Chondrocyte (in vitro differentiated cells): ENCODE results near the gene CYSRT1. TPM values are rescaled to one million over a fixed set of nuclear protein-coding genes. Genes with fewer than 3 reads are reported as not detected.
"Not testable (repeated sequence)": the region's sequence is repeated elsewhere in the genome, so short reads cannot be mapped to it uniquely, and the experiment has no call there.

Source experiments
- DNase-seq: peaks from one replicate; pipeline ENCODE4 v3.0.0; 2021; ENCODE audit warnings: mixed read lengths, low spot score
- H3K27ac Mint-ChIP-seq: one replicate; pipeline ENCODE4 v1.8.0; 2021; ENCODE audit warnings: mild to moderate bottlenecking, moderate library complexity, mixed read lengths; ENCODE audit not compliant: unreplicated experiment
- H3K27me3 Mint-ChIP-seq: 2 replicates; pipeline ENCODE4 v1.8.0; 2021; ENCODE audit warnings: low read depth, mixed read lengths
- H3K36me3 Mint-ChIP-seq: 2 replicates; pipeline ENCODE4 v1.8.0; 2021; ENCODE audit warnings: low read depth, mixed read lengths
- H3K4me1 Mint-ChIP-seq: 2 replicates; pipeline ENCODE4 v1.8.0; 2021; ENCODE audit warnings: low read depth, mild to moderate bottlenecking, mixed read lengths
- H3K4me3 Mint-ChIP-seq: one replicate; pipeline ENCODE4 v1.8.0; 2021; ENCODE audit warnings: mild to moderate bottlenecking, moderate library complexity, mixed read lengths; ENCODE audit not compliant: unreplicated experiment
- H3K9me3 Mint-ChIP-seq: 2 replicates; pipeline ENCODE4 v1.8.0; 2021; ENCODE audit warnings: low read depth, mixed read lengths
- total RNA-seq: library from RNA; stranded (reverse); gene quantifications from 3 replicates; pipeline ENCODE4 v1.2.1, GENCODE V29; 2021
- TF ChIP-seq, protein P1 (sequence below): fragments of 200-600 bp; sonication (generic); IDR thresholded peaks from 2 replicates; pipeline ENCODE4 v1.5.0; 2021; ENCODE audit warnings: antibody characterized with exemption, mild to moderate bottlenecking, moderate library complexity

The CYSRT1 gene
- total RNA-seq, 1 donor from 2014 or later: 0.92 TPM

DNA sequence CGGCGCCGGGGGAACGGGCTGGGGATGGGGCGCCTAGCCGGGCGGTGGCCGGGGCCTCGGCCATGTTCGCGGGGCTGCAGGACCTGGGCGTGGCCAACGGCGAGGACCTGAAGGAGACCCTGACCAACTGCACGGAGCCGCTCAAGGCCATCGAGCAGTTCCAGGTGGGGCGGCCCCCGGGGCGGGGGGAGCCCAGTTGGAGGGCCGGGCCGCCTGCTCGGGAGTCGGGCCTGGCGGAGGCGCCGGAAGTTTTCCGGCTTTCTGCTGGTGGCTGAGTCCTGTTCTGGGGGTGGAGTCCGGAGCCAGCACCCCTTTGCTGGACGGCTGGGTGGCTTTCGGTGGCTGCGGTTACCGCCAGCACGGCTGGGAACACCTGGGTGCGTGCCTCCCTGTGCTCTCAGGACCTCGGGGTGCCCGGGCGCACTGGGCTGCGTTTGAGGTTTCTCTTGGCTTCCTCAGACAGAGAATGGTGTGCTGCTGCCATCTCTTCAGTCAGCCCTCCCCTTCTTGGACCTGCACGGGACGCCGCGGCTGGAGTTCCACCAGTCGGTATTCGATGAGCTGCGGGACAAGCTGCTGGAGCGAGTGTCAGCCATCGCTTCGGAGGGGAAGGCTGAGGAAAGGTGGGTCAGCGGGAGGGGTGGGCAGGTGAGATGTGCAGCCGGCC, 30.6 kb downstream of the CYSRT1 start:
- Mint-ChIP-seq H3K27me3 (no peaks in the 10 kb centered on the region), H3K27ac (peak overlapping the region; percentile 45), H3K36me3 (no peaks in the 10 kb centered on the region), H3K4me1 (peaks cover 17% of the 10 kb centered on the region), H3K9me3 (no peaks in the 10 kb centered on the region), H3K4me3 (peak overlapping the region; percentile 87)
- no peak for DNase-seq
- TF ChIP-seq, protein P1, sequence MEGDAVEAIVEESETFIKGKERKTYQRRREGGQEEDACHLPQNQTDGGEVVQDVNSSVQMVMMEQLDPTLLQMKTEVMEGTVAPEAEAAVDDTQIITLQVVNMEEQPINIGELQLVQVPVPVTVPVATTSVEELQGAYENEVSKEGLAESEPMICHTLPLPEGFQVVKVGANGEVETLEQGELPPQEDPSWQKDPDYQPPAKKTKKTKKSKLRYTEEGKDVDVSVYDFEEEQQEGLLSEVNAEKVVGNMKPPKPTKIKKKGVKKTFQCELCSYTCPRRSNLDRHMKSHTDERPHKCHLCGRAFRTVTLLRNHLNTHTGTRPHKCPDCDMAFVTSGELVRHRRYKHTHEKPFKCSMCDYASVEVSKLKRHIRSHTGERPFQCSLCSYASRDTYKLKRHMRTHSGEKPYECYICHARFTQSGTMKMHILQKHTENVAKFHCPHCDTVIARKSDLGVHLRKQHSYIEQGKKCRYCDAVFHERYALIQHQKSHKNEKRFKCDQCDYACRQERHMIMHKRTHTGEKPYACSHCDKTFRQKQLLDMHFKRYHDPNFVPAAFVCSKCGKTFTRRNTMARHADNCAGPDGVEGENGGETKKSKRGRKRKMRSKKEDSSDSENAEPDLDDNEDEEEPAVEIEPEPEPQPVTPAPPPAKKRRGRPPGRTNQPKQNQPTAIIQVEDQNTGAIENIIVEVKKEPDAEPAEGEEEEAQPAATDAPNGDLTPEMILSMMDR: no peak

DNA sequence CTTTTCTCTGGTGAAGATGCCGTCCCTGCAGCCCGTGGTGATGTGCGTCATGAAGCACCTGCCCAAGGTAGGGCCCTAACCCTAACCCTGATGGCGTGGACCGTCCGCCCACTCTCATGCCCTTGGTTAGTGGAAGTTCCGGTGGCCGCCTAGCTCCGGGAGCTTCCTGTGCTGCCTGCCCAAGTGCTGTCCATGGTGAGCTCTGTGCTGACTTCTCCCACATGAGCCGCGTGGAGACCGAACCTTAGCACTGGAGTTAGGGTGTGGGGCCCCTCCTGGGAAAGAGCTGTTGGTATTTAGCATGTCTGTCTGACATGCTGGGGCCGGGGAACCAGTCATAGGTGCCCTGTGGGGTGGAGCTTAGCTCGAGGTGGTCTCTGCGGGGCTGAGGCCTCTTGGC, 31.4 kb downstream of the CYSRT1 start:
- peak overlapping the region; percentile 2 for H3K27ac Mint-ChIP-seq
- peak overlapping the region; percentile 87 for H3K4me3 Mint-ChIP-seq
- H3K4me1 Mint-ChIP-seq: peaks cover 17% of the 10 kb centered on the region
- TF ChIP-seq, protein P1: no peak
- no peaks in the 10 kb centered on the region for H3K36me3 Mint-ChIP-seq
- H3K27me3 Mint-ChIP-seq: no peaks in the 10 kb centered on the region
- no peak for DNase-seq
- H3K9me3 Mint-ChIP-seq: no peaks in the 10 kb centered on the region

DNA sequence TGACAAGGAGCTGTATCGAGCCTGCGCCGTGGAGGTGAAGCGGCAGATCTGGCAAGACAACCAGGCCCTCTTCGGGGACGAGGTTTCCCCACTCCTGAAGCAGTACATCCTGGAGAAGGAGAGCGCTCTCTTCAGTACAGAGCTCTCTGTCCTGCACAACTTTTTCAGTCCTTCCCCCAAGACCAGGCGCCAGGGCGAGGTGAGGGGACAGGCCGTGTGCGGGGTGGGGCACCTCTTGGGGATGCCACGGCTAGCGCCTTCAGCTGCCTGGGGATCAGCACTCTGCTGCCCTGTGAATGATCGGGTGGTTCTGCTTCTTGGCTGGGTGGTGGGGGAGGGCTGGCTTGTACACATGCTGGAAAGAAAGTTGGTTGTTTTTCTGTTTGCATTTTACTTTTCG, 31.9 kb downstream of the CYSRT1 start:
- TF ChIP-seq, protein P1: no peak
- DNase-seq: no peak
- no peaks in the 10 kb centered on the region for H3K27me3 Mint-ChIP-seq
- peaks cover 3% of the 10 kb centered on the region for H3K36me3 Mint-ChIP-seq
- H3K9me3 Mint-ChIP-seq: no peaks in the 10 kb centered on the region
- peak overlapping the region; percentile 87 for H3K4me3 Mint-ChIP-seq
- peaks cover 22% of the 10 kb centered on the region for H3K4me1 Mint-ChIP-seq
- no peak overlapping the region for H3K27ac Mint-ChIP-seq

DNA sequence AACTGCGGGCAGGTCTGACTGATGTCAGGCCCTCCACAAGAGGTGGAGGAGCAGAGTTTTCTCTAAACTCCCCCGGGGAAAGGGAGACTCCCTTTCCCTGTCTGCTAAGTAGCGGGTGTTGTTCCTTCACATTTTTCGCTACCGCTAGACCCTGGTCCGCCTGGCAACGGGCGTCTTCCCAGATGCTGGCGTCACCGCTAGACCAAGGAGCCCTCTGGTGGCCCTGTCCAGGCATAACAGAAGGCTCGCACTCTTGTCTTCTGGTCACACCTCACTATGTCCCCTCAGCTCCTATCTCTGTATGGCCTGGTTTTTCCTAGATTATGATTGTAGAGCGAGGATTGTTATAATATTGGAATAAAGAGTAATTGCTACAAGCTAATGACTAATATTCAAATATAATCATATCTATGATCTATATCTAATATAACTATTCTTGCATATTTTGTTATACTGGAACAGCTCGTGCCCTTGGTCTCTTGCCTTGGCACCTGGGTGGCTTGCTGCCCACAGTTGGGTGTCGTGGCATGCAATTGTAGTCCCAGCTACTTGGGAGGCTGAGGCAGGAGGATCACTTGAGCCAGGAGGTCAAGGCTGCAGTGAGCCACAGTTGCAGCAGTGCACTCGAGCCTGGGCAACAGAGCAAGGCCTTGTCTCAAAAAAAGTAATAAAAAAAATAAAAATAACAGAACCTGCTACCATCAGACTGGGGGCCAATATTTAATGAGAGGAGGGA, 37.4 kb downstream of the CYSRT1 start:
- TF ChIP-seq, protein P1: peak; percentile 75
- not testable (repeated sequence) for DNase-seq, H3K4me3 Mint-ChIP-seq

DNA sequence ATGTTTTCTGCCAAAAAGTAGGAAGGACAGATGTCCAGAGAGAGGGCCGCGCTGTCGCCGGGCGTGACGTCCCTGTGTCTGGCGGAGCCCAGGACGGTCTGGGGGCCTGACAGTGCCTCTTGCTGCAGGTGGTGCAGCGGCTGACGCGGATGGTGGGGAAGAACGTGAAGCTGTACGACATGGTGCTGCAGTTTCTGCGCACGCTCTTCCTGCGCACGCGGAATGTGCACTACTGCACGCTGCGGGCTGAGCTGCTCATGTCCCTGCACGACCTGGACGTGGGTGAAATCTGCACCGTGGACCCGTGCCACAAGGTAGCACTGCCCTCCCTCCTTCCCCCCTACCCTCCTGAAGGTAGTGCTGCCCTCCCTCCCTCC, 37.9 kb downstream of the CYSRT1 start:
- TF ChIP-seq, protein P1: no peak
- H3K36me3 Mint-ChIP-seq: peaks cover 4% of the 10 kb centered on the region
- H3K27me3 Mint-ChIP-seq: no peaks in the 10 kb centered on the region
- no peak overlapping the region for H3K27ac Mint-ChIP-seq
- no peaks in the 10 kb centered on the region for H3K9me3 Mint-ChIP-seq
- peaks cover 13% of the 10 kb centered on the region for H3K4me1 Mint-ChIP-seq
- no peak overlapping the region for H3K4me3 Mint-ChIP-seq
- no peak for DNase-seq

More for the DNA sequence above, 37.4 kb downstream of the CYSRT1 start:
- not testable (repeated sequence) for H3K27me3 Mint-ChIP-seq, H3K9me3 Mint-ChIP-seq, H3K36me3 Mint-ChIP-seq, H3K4me1 Mint-ChIP-seq
- H3K27ac Mint-ChIP-seq: peak overlapping the region; percentile 69
